Central memory CD4-positive, alpha-beta T cell (primary cell): Measurements from ENCODE around the gene KRT8.
A peak's percentile ranks its signal among the peaks of the same experiment; 100 is the strongest.
"Not testable (repeated sequence)": the region's sequence is repeated elsewhere in the genome, so short reads cannot be mapped to it uniquely, and the experiment has no call there.

Experiments used
- DNase-seq: peaks from one replicate; pipeline ENCODE4 v3.0.0; 2022

The KRT8 gene

DNA sequence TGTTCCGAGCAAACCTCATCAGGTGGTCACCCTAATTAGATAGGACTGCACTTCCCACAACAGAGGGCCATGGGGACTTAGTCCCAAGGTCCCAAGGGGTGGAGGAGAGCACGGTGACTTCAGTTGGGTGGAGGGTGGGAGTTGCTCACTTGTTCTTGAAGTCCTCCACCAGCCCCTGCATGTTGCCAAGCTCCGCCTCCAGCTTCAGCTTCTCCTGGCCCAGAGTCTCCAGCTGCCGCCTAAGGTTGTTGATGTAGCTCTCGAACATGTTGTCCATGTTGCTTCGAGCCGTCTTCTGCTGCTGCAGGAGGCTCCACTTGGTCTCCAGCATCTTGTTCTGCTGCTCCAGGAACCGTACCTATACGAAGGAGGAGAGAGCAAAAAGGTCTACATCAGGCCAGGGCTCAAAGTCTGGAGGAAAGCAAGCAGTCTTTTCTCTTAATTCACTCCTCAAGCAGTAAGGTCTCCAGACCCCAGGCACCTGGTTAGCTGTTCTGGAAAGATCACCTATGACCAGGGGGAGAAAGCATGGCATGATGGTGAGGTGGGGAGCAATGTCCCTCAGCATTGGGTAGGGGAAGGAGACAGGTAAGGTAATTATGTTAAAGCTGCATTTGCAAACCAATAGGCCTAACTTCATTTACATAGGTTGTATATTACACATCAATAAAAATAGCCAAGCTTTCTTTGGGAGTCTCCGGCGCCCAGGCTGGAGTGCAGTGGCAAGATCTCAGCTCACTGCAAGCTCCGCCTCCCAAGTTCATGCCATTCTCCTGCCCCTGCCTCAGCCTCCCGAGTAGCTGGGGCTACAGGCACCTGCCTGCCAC, 2.9 kb downstream of the KRT8 start:
- DNase-seq = no peak

DNA sequence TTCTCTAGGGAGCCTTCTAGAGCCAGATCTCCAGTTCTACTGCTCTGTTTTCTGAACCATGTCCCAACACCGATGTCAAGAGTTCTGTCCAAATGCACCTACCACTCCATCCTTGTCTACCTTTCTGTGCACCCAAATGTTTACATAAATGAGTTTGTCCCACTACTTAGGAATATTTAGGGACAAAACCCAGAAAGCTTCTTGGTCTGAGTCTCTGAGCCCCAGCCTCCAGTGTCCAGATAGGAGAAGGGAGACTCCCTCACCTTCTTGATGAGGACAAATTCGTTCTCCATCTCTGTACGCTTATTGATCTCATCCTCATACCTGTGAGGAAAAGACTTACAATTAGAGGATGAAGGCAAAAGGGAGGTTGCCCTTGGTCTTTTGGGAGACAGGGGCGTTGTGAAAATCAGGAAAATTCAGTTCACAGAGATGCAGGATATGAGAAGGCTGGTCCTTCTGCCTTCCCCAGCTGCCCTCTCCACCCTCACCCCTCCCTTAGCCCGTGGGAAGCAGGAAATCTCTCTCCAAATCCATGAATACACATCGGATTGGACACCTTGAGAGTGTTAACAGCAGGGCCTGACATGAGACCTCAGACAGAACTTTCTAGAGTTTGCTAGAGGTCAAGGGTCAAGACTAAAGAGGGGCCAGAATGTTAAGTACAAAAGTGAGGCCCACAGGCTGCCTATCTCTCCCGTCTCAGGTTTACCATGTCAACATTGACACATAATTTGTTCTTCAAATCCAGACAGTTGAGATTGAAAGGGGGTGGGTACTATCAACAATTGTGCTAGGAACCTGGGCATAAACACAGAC, 3.8 kb downstream of the KRT8 start:
- DNase-seq = no peak

DNA sequence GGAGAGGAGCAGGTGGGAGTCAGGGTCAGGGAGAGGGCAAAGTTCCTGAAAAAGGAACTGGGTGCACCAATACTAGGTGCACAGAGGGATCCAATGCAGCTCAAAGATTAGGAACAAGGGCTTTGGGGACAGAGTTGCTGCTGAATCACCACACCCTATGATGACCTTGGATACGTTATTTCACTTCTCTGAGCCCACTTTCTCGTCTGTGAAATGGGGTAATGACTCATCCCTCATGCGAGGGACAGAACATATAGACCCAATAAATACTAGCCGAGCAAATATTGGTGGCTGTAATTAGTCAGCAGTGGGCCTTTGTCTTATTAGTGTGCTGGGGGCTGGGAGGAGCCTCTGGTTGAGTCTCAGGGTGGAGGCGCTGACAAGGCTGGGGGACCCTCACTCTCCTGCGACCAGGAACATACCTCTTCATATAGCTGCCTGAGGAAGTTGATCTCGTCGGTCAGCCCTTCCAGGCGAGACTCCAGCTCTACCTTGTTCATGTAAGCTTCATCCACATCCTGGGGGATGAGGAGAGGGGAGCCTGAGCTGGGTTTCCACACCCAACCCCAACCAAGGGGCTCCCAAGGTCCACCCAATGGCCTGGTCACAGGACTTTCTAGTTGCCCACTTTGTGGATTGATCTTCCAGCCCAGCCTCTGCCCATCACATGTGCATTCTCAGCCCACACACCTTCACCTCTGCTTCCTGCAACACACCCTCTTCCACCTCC, 4.5 kb downstream of the KRT8 start:
- no peak for DNase-seq

DNA sequence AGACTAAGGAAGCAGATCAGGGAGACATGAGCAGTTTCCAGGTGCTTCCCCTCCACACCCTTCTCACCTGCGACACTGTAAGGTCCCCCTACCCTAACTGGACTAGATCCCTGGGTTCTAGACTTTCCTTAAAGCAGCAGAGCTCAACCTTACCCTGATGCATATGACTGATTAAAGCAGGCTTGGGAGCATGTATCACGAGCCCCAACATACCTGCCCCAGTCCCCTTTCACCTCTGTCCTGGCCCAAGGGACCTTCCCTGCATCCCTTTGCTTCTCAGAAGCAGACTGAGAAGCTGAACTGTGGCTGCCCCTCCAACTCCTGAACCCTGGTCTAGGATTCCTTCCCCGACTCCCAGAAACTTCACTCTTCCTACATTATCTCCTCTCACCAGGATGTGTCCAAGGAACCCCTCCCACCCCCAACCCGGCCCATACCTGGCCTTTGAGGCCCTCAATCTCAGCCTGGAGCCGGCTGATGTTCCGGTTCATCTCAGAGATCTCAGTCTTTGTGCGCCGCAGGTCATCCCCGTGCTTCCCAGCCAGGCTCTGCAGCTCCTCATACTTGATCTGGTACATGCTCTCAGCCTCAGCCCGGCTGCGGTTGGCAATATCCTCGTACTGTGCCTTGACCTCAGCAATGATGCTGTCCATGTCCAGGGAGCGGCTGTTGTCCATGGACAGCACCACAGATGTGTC, 5.4 kb downstream of the KRT8 start:
- DNase-seq = no peak

DNA sequence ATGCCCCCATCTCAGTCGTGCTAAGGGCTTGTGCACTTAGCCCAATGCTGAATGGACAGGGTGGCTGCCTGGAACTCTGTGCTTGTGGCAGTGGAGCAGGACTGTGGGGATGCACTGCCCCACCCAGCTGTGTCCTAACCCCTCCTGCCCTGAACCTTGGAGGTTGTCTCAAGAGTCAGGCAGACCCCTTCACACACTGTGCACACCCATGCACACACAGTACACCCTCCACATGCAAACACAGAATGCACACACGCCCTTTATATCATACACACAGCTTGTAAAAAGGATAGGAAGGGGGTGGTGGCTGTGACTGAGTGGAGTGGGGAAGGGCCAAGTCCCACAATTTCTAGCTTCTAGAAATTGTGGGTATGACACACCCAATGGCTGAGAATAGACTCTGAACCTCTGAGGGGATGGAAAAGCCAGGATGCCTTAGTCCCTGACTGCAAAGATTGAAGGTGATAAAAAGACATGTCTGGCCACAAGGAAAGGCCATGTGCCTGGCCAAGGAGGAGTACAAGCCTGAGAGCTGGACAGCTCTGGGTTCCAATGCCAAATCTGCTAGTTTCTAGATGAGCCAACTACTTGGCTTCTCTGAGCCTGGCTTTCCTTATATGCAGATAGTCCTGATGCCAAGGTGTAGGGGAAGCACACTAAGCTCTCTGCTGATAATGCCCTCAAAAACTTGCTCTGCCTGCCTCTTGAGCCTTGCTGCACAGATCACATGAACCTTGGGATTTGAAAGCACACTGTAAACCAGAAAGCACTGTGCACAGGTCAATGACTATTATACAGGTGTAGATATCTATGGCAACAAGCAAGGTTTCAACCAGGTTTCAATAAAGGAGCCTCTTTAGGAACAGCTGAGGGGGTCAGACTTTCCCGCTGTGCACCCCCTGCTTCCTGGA, 8.4 kb downstream of the KRT8 start:
- no peak for DNase-seq

DNA sequence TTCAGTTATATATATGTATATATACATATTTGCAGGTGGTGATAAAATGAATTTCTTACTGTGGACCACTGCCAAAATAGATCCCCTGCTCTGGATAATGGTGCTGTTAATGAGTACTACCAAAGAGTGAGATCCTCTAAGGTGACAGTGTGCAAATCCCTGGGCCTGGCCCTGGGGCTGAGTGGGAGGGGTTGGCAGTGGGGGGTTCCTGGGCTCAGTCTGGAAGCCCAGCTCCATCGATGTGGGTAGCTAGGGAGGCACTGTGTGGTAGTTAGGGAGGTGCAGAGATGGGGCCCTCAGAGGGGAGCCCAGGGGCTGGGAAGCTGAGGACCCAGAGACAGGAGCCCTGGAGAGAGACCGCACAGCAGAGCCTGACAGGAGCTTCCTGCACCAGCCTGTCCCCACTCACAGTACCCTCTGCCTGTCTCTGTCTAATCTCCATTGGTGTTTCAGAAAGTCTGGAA, 9.1 kb downstream of the KRT8 start:
- DNase-seq = no peak

DNA sequence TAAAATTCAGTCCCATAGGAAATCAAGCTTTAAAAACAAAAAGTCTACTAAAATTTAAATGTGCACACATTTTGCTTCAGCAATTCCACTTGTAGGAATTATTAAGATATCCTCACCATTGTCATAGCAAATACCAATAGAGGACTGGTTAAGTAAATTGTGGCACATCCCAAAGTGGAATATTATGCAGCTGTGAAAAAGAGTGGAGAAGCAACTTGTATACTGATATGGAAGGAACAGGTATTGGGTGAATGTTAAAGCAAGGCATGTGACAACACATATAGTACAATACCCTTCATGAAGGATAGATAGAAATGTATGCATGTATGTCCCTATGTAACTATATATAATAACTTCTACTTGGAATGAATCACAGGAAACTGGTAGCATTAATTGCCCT, 11.9 kb downstream of the KRT8 start:
- no peak for DNase-seq

DNA sequence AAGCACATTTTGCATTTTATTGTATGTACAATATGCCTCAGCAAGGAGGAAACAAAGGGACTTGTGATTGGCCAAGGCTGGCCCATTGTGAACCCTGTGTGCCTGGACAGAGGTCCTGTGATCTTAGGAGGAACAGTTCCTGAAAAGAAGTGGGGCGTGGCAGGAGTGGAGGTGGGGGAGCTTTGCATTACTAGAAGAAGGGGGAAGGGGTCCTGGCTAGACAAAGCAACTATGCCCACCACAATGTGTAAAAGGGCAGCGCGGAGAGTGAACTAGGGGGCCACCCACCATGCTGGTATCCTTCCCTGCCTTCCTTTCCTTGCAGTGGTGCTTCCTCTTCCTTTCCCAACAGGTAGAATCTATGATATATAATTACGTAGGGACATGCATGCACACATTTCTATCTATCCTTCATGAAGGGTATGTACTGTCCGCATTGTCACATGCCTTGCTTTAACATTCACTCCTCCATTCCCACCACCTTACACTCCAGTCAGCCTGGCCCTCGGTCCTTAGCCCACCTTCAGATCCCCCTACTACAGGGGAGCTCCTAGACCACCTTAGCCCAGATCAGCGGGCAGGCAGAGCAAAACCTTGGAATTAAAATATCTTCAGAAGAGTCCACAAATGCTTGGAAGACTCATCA, 12.5 kb downstream of the KRT8 start:
- DNase-seq = no peak

DNA sequence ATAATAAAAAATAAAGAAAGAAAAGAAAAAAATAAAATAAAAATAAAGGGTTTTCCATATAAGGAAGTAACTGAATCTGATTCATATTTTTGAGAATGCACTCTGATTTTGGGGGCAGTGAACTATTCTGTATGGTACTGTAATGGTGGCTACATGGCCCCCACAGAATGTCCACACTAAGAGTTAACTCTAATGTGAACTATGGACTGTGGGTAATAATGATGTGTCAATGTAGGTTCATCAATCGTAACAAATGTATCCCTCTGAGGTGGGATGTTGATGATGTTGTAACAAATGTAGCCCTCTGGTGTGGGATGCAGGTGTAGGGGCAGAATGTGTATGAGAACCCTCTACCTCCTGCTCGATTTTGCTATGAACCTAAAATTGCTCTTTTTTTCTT, 13.8 kb downstream of the KRT8 start:
- DNase-seq = no peak

DNA sequence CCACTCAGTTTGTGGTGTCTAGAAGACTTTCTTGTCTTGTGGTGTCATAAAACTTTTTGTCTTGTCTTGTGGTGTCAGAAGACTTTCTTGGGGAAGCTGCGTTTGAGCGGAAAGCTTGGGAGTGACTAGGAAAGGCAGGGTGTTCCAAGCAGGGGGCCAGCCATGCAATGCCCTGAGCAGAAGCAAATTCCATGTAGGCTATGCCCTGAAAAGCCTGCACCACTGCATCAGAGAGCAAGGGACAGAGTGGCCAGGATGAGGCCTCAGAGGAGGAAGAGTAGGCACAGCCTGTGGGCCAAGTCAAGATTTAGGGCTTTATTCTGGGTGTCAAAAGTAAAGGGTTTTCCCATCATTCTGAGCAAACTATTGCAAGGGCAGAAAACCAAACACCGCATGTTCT, 14.5 kb downstream of the KRT8 start:
- no peak for DNase-seq

DNA sequence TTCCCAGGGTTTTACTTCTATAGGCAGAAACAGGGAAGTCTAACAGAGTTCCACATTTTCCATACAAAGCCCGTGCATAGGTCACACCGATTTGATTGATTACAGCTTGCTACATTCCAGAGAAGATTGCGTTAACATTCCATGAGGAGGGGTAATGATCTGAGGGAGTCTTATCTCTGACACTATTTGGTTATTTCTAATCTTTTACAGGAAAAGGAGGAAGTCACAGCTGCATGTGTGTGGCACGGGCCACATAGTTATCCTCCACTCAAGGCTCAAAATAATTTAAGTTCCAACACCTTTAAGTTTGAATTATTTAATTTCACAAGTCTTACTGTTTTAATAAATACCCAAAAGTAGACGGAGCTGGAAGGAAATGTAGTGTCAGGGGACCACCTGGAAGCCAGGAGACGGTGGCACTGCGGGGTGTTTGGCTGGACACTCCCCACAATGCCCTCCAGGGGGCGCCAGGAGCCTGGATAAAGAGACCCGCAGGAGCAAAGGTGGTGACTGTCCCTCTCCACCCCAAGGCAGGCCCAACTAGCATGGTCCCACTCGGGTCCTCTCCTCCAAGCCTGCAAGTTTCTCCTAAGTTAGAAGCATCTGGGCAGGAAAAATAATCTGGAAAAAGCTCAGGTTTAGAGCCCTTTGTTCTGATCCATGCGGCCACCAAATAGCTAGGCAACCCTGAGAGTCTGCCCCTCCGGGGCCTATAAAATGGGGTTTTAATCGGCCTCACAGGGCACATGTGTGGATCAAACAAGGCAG, 20.2 kb downstream of the KRT8 start:
- DNase-seq = peak; percentile 58

DNA sequence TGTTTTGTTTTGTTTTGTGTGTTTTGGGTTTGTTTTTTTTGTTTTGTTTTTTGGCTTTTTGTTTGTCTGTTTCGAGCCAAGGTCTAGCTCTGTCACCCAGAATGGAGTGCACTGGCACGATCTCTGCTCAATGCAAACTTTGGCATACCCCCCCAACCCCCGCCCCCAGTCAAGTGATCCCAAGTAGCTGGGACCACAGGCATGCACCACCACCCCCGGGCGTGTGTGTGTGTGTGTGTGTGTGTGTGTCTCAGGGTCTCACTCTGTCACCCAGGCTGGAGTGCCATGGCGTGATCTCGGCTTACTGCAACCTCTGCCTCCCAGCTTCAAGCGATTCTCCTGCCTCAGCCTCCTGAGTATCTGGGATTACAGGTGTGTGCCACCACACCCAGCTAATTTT, 24.4 kb downstream of the KRT8 start:
- DNase-seq = not testable (repeated sequence)

DNA sequence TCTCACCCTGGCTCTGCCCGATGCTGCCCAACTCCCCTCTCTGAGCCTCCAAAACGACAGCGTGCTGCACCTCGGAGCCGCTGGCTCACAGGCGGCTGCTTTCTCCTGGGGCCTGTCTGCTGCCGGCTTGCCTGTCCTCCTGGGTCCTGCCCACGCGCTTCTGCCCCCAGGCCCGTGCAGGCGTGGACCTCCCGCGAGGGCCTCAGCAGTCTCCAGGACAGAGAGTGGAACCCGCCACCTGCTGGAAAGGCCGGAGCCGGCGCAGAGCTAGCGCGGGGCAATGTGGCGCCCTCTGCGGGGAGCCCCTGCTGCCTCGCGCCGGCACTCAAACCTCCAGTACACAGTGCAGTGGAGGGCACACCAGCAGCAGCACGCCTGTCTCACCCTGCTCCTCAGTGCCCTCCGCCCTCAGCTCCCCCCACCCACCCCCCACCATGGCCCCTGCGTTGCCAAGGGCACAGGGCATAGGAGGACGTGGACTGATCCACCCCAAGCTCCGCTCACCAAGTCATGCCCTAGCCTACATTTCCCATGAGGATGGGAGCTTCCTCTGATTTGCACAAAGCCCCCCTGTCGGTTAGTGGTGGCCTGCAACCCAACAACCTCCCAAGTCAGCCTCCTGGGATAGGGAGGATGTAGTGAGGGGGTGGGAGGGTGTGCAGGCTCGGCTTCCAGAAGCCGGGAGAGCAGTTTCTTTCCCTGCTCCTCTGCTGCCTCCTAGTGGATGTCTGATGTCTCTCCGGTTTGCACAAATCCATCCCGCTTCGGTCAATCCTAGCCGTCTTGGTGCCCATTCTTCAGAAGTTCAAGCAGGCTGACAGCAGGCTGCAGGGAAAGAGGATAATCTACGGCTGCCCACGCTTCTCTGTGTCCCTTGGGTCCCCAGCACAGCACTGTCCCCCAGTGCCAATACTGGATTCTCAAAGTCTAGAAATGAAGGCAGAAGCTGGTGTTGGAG, 25.2 kb downstream of the KRT8 start:
- DNase-seq = peak; percentile 54

DNA sequence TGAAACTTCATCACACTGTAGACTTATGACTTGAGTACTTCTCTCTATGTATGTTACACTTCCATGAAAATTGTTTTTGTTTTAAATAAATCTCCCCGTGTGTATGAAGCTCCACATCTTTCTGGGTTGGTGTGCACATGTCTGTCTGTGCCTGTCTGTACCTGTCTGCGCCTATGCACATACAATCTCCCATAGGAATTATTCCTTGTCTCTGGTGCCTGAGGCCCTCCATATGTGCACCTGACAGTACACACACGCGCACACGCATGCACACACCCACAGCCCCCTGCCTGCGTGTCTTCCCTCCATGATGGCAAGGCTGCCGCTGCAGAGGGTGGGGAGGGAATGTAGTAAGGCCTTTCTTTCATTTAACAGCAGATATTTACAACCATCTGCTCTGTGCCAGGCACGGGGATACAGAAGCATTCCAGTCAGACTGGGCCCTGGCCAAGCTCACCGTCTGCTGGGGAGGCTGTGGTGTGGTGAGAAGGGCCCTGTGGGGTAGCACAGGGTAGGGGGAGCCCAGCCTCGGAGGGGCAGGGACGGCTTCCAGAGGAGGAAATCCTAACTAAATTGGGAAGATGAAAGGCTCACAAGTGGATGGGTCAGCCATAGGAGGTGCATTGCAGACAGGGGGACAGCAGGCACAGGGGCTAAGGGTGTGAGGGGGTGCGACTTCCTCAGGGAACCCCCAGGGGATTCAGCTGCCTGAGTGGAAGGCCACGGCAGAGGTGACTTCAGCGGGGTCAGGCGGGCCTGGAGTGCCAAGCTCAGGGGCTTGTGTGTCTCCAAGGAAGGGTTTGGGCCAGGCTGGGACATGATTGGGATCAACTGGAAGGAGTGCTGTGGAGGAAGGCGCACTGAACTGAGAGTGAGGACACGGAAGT, 26.1 kb downstream of the KRT8 start:
- no peak for DNase-seq

DNA sequence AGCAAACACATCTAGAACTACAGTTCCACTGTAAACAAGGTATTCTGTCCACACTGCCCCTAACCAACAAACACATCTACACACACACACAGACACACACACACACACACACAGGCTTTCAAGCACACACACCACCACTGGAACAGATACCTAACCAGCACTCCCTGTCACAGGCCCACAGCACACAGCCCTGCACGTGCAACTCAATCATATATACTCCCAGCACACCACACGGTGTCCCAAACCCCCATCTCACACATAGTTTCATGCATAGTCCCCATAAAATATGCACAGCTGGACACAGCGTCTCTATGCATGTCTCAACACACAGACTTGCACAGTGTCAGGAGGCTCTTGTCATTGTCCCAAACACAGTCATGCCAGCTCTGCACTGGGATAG, 27.6 kb downstream of the KRT8 start:
- DNase-seq = no peak

DNA sequence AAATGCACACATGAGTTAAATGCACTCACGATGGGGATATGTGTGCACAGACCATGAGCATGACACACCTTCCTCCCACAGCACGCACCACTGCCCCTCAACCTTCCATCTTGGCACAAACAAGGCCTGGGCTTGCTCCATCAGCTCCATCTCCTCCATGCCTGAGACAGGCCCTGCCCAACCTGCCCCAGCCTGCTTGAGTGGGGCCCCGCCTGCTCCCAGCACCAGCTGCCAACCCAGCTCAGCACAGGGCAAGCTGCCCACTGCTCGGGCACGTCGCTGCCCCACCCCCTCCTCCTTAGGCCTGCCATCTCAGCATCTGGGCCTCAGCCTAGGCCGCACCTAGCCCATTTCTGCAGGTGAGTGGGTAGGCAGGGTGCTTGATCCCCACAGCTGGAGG, 28.5 kb downstream of the KRT8 start:
- DNase-seq = no peak

DNA sequence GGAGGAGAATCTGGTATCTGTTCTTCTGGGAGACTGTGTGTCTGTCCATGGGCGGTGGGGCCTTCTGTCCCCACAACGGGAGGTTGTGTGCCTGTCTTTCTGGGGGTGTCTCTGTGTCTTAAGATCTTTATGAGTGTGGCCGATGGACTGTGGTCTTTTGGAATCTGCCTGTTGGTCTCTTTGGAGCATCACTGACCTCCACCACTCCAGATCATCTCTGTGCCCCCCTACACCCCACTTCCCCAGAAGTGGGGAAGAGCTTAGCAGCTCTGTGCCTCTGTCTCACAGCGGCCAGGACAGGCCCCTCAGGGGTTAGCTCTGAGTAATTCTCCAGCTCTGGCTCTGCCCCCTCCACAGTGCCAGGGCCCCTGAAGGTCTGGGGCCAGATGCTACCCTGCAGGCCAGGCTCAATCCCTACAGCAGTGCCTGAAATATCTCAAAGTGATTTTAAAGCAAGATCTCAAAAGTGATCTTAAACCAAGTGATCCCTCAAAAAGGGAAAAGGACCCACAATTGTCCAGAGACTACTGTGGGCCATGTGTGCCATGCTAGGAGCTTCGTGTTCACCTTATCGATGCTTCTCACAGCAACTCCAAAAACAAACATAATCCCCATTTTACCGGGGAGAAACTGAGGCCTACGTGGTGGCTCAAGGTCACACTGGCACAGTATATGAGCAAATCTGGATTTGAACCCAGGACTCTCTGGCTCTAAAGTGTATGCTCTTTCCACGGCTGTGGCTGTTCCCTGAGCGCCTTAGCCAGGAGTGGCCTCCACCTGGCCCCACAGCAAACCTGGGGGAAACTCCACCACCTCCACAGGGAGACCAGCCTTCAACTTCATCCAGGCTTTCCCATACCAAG, 30.1 kb downstream of the KRT8 start:
- no peak for DNase-seq
